ENCODE data around the gene FNDC10. TPM values are rescaled to one million over a fixed set of nuclear protein-coding genes. Genes with fewer than 3 reads are reported as not detected.

FNDC10 gene
- total RNA-seq, 1 donor: 0.43 TPM

GRCh38 chr1:1577367-1578011 lies 22.4 kb downstream of the FNDC10 start:
- no peak for TF ChIP-seq CTCF (IDR thresholded peaks at IDR 0.05; ENCODE audit: insufficient read depth, low read depth, low read length)
- no peak for DNase-seq (ENCODE audit: low read depth)
- H3K4me3 ChIP-seq (ENCODE audit: low read depth, low read length): no peak overlapping the region

GRCh38 chr1:1574721-1575537 lies 25.0 kb downstream of the FNDC10 start, which contains the start of gene SSU72:
TSS of gene SSU72 (minus strand) at chr1:1574863. CDS start at chr1:1574557, 306 bp downstream.
- no peak for TF ChIP-seq CTCF (IDR thresholded peaks at IDR 0.05; ENCODE audit: insufficient read depth, low read depth, low read length)
- DNase-seq (ENCODE audit: low read depth): peak; percentile 94
- H3K4me3 ChIP-seq (ENCODE audit: low read depth, low read length): peak within 1 kb of the TSS; percentile 96

- DNase-seq (ENCODE audit: low read depth): peak; percentile 74
- TF ChIP-seq CTCF (IDR thresholded peaks at IDR 0.05; ENCODE audit: insufficient read depth, low read depth, low read length): peak; percentile 14
- H3K4me3 ChIP-seq (ENCODE audit: low read depth, low read length): peak overlapping the region; percentile 96
Measured at GRCh38 chr1:1573843-1574720, 25.9 kb downstream of the FNDC10 start.

GRCh38 chr1:1569341-1569740 lies 30.6 kb downstream of the FNDC10 start:
- no peak overlapping the region for H3K4me3 ChIP-seq (ENCODE audit: low read depth, low read length)
- no peak for TF ChIP-seq CTCF (IDR thresholded peaks at IDR 0.05; ENCODE audit: insufficient read depth, low read depth, low read length)
- no peak for DNase-seq (ENCODE audit: low read depth)

- TF ChIP-seq CTCF (IDR thresholded peaks at IDR 0.05; ENCODE audit: insufficient read depth, low read depth, low read length): no peak
- no peak overlapping the region for H3K4me3 ChIP-seq (ENCODE audit: low read depth, low read length)
- peak; percentile 77 for DNase-seq (ENCODE audit: low read depth)
Measured at GRCh38 chr1:1567891-1568291, 32.0 kb downstream of the FNDC10 start.

DNA sequence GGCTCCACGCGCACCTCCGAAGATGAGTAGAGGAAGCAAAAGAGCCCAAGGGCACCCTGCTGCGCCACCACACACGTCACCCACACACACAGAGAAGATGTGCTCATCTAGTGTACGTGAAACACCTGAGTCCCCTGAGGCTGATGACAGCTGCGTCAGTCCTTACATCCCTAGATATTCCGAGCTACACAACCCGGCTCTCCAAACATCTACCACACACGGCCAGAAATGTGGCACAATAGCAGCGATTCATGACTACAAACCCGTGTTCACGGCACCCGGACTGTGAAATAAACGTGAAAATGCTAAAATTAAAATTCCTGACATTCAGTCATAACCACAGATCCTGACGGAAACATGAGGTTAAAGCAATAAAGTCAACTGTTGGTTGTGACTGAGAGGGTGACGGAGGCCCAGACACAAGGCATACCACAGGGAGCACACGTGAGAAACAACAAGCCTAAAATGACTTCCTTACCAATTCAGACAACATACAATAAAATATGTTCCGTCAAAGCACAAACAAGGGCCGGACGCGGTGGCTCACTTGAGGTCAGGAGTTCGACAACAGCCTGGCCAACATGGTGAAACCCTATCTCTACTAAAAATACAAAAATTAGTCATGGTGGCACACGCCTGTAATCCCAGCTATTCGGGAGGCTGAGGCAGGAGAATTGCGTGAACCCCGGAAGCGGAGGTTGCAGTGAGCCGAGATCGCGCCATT lies 32.6 kb downstream of the FNDC10 start:
- no peak for TF ChIP-seq CTCF (IDR thresholded peaks at IDR 0.05; ENCODE audit: insufficient read depth, low read depth, low read length)
- DNase-seq (ENCODE audit: low read depth): no peak
- H3K4me3 ChIP-seq (ENCODE audit: low read depth, low read length): no peak overlapping the region
